IPS-11a (cell line): ENCODE measurements around the gene TCERG1L.

Experiments used
- H3K4me3 ChIP-seq: one replicate; pipeline ENCODE4 v1.5.1; 2013; ENCODE audit warnings: low read depth, low read length, control low read depth

TCERG1L gene

DNA sequence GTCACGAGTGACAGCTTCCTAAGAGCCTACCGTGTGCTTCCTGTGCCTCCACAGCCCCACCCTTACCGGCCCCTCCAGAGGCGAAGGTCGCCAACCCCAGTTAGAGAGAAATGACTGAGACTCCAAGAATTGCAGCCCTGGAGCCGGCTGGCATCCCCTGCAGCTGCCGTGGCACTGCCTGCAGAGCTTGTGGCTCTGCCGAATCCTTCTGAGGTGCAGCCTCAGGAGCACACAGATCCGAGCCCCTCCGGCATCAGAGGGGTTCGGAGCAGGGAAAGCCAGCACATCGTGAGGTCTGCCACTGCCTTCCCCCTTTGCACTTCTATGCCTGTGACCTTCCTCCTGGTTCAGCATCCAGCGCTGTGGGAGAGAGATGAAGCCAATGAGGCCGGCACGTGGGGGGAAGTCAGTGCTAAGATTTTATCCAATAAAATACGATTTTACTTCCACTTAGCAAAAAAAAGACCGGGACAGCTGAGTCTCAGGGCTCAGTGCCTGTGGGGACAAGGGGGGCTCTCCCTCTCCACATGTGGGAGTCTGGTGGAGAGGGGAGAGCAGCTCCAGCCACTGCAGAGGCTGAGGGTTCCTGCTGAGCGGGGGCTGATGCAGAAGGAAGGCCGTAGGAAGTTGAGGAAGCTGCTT is 80.1 kb downstream of the TCERG1L start:
- H3K4me3 ChIP-seq = no peak overlapping the region

GRCh38 chr10:131230641-131231322 is 80.7 kb downstream of the TCERG1L start:
- H3K4me3 ChIP-seq = no peak overlapping the region

DNA sequence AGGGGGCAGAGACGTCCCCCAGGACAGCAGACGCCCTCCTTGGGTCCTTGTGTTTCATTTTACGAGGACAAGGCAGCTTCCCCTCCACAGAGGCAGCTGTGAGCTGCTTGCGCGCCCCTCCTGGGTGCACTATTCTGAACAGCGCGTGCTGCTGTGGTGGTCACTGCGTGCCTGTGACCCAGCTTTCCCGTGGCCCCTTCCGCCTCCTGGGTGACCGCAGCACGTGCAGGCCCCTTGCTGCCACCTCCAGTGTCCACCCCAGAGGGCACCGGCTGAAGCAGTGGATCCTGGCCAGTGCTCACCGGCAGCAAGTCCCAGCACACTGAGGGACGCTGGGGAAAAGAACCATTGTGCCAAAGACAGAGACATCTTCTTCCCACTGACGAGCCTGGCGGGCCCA is 81.4 kb downstream of the TCERG1L start:
- H3K4me3 ChIP-seq = no peak overlapping the region

GRCh38 chr10:131227163-131227740 is 84.3 kb downstream of the TCERG1L start:
- no peak overlapping the region for H3K4me3 ChIP-seq

DNA sequence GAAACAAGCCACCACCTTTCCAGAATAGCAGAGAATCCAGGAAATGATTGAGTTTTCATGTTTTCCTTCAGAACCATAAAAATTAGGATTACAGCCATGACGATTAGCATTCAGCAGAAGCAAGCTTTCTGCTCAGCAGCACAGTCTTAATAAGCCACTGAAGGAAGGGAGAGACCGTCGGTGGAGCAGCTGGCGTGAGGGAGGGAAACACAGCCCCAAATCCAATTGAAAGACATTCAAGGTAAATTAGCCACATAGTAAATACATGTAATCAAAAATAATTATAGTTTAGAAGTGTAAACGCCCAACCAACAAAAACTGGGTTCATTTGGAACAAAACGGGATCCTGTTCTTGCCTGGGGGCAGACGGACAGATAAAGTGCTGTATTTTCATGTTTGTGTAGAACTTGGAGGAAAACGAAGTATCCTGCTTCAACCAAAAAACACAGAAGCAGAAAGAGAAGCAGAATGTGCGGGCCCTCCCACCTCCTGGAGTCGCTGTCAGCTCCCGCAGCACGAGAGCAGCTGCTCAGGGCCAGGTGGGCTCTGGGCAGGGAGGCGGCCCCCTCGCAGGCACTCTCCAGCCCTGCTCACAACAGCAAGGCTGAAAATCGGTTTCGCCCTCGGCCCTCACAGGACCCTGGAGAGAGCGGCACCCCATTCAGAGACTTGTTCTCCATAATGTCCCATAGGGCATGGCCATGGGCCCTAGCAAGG is 84.9 kb downstream of the TCERG1L start:
- H3K4me3 ChIP-seq = no peak overlapping the region

DNA sequence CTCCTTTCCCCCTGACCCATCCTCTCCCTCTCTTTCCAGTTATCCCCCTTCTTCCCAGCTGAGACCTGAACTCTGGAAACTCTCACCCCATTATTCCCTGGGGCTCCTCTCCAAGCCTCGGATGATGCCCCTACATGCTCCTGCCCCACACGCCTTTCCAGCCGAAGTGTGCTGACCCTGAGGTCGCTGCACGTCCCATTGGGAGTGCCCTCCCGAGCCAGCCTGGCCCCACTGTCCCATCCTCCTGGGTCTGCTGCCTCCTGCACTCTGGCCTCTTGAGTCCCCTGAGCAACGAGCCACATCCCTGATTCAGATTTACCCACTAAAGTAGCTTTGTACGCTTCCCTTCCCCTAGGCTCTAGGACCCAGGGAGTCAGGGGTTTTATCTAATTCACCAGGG is 87.4 kb downstream of the TCERG1L start:
- no peak overlapping the region for H3K4me3 ChIP-seq

DNA sequence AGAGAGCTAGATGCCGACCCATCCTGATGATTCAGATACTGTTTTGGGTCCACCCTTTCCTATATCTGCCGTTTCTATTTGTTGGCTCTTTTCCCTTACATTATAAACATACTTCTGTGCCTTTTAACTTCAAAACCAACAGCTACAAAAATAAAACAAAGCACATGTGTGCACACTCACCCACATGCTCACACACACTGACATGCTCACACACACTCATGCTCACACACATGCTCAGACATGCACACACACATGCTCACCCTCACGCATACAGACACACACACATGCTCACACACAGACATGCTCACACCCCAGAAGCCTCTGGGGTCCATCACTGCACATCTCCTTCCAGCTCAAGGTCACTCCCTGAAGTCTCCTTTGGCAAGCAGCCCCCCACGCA is 88.1 kb downstream of the TCERG1L start:
- H3K4me3 ChIP-seq = no peak overlapping the region

GRCh38 chr10:131222986-131223385 is 88.5 kb downstream of the TCERG1L start:
- H3K4me3 ChIP-seq = no peak overlapping the region

- no peak overlapping the region for H3K4me3 ChIP-seq
These were observed 89.8 kb downstream of the TCERG1L start for GRCh38 chr10:131221632-131222277.

DNA sequence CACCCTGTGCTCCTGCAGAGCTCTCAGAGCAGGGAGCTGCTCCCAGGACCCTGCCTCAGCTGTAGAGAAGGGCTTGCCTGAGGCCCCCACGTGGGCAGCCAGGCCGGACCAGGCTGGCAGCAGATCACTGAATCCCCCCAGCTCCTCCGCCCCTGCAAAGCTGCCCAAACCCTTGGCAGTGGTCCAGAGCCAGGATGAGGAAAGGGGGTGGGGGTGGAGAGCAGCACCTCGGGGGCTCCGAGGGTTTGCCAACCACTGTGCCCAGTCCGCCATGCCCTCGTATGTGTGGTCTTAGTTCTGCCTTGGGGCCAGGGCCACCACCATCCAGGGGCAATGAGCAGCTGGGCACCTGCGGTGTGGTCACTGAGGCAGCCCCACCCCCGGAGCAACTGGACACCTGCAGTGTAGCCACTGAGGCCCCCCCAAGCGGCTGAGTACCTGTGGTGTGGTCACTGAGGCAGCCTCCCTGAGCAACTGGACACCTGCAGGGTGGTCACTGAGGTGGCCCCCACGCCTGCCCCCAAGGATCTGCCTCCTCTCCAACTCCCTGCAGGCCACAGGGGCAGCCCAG is 90.8 kb downstream of the TCERG1L start:
- no peak overlapping the region for H3K4me3 ChIP-seq

- H3K4me3 ChIP-seq = no peak overlapping the region
These were observed 91.5 kb downstream of the TCERG1L start for GRCh38 chr10:131219955-131220489.

DNA sequence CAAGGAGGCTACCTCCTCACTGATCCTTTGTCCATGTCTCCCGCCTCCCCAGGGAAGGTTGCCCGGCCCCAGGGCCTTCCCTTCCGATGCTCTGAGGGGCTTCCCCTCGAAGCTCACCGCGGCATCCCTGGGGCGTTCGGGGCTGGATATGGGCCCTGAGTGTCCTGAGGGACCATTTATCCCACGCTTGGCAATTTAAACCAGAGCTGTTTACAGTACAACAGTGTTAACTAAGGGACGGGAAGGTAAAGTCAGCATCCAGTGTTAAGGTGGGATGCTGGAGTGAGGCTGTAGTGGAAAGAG is 92.0 kb downstream of the TCERG1L start:
- no peak overlapping the region for H3K4me3 ChIP-seq

DNA sequence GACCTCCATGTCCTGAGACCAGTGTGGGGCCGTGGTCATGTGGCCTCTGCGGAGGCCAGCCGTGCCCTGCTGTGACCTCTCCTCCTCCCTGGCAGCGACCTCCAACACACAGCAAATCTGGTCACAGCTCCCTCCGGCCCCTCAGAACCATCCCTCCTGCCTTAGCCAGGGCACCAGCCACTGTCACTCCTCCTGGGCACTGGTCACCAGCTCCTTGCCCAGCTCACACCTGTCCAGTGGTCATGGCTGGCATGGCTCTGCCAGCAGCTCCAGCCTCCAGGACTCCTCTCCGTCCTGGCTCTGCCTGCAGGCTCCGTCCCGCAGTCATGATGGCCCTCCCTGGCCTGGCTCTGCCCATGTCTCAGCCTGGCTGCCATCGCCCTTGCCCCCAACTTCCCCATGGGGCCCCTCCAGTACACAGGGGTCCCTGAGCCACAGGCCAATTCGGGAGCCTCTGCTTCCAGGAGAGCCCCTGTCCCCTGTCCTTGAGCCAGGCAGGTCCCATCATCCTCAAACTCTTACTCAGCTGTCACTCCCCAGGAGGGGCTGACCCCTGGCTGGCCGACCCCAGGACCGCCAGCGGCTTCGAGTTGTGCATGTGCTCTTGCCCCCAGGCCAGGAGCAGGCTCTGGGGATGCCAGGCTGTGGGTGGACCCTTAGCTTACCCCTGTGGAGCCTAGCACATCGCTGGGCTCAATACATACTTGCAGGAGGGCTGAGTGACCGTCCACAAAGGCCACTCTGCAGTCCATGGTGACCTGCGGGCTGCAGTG is 92.5 kb downstream of the TCERG1L start:
- no peak overlapping the region for H3K4me3 ChIP-seq

DNA sequence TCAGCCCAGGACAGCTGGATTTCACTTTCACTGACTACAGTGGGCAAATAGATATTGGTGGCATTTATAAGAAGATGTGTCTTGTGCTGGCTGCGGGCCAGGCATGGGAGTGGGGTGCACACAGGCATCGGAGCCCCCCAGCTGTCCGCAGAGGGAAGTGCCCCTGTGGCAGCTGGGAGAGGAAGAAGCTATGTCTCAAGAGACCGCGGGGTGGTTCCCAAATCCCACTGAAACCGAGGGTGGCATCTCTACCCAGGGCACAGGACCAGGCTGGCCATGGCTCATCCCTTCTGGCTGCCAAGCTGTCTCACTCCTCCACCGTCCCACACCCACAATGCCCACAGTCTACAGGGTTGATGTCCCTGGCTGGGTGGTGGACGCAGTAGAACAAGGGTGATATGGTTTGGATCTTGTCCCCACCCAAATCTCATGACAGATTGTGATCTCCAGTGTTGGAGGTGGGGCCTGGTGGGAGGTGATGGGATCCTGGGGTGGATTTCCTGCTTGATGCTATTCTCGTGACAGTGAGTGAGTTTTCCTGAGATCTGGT is 94.8 kb downstream of the TCERG1L start:
- H3K4me3 ChIP-seq = no peak overlapping the region

GRCh38 chr10:131215776-131216175 is 95.7 kb downstream of the TCERG1L start:
- H3K4me3 ChIP-seq = no peak overlapping the region

DNA sequence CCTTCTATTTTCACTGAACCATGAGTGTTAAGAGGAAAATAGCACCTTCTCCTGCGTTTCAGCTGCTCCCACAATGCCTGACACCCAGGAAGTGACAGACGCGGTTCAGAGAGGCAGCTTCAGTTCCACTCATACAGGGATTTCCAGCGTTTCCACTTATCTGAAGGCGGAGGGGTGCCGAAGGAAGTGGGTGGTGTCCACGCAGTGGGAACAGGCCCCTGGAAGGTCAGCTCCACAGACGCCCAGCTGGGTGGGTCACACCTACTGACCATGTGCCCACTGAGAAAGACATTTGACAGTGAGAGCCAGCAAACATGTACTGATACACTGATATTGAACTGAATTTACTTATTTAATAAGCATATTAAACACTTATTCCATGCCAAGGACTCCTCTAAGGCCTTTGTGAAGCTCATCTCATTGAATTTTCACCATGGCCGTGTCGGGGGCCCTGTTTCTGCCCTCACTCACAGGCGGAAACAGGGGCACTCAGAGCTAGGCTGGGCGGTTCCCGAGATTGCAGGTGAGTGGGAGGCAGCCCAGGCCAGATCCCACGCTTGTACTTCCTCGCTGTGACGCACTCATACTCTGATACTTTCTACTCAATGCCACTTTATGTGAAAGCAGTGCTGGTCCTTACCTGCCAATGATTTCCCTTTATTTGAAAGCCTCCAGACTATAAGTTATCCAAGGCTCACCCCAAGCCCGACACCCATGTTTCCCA is 96.8 kb downstream of the TCERG1L start:
- H3K4me3 ChIP-seq = no peak overlapping the region

- H3K4me3 ChIP-seq = no peak overlapping the region
These were observed 97.6 kb downstream of the TCERG1L start for GRCh38 chr10:131213741-131214505.

- no peak overlapping the region for H3K4me3 ChIP-seq
These were observed 98.7 kb downstream of the TCERG1L start for GRCh38 chr10:131212763-131213325.
